HG03575 (cell line): ENCODE results near the gene CTBP1.

Experiments
- ATAC-seq: cut with Tn5 transposase; IDR thresholded peaks from one replicate; pipeline ENCODE4 v1.9.1; 2021; ENCODE audit not compliant: unreplicated experiment, insufficient number of reproducible peaks, low FRiP score; ENCODE audit errors: extremely low read depth

The CTBP1 gene

DNA sequence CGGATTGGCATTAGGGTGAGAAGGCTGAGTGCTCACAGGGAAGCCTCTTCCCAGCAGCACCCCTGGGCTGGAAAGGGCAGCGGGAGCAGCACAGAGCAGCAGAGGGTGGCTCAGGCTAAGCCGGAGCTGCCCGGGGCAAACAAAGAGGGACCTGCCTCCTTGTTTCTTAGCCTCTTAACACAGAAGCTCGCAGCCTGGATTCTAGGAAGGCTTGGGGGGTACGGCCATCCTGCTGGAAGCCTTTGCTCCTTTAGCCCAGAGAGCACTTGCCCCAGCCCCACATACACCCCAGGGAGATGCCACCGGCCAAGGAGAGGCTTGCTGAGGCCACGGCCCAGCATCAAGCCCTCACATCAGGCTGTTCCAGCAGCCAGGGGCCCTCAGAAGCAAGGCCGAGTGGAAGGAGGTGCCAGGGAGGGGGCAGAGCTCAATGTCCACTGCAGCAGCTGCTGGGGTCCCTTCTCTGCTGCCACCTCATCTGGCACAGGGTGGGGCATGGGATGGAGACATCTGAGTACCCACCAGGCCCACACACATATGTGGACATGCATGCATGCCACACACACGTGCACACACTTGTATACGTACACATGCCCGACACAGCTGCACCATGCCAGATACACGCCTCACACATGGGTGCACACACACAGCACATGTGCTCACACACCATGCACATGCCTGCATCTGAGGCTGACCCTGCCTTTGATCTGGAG lies 56.3 kb downstream of the CTBP1 start:
- no peak for ATAC-seq

DNA sequence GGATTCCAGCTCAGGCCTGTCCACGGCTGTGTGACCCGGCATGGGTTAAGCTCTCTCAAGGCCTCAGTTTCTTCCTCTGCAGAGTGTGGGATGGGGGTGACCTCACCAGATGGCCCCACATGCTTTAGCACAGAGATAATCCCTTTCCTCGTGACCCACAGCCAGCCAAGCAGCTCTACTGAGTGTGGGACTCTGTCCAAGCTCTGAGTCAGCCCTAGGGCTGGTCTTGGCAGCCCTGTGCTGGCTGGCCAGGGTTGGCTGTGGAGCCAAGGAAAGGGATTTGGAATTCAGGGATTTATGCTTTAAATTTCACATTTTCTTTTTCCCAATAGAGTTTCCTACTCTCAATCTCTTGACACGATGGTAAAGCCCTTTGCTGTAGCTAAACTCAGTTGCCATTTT lies 56.8 kb downstream of the CTBP1 start:
- no peak for ATAC-seq

DNA sequence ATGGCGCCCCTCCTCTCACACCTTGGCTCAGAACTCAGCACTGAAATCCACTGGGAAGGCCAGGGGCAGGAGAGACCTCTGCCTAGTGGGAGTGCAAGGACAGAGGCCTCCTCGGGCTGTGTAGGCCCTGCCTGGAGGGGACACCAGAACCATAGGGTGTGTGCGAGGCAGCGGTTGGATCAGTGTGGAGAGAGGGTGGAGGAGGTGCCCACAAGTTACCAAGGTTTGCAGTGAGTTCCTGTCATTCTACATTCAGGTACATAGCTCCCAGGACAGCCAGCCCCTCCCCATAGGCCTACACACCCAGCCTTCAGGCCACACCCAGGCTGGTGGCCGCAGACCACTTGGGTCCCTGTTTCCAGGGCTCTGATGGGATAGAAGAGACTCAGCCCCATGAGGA lies 57.3 kb downstream of the CTBP1 start:
- no peak for ATAC-seq

DNA sequence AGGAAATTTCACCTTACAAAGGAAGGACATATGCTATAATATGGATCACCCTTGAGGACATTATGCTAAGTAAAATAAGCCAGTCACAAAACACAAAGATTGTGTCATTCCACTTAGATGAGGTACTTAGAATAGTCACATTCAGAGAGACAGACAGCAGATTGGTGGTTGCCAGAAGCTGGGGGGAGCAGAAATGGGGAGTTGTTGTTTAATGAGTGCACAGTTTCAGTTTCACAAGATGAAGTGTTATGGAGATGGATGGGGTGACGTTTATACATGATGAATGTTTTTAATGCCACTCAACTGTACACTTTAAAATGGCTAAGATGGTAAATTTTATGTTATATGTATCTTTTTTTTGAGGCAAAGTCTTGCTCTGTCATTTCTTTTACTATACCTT lies 61.7 kb downstream of the CTBP1 start:
- ATAC-seq = no peak

DNA sequence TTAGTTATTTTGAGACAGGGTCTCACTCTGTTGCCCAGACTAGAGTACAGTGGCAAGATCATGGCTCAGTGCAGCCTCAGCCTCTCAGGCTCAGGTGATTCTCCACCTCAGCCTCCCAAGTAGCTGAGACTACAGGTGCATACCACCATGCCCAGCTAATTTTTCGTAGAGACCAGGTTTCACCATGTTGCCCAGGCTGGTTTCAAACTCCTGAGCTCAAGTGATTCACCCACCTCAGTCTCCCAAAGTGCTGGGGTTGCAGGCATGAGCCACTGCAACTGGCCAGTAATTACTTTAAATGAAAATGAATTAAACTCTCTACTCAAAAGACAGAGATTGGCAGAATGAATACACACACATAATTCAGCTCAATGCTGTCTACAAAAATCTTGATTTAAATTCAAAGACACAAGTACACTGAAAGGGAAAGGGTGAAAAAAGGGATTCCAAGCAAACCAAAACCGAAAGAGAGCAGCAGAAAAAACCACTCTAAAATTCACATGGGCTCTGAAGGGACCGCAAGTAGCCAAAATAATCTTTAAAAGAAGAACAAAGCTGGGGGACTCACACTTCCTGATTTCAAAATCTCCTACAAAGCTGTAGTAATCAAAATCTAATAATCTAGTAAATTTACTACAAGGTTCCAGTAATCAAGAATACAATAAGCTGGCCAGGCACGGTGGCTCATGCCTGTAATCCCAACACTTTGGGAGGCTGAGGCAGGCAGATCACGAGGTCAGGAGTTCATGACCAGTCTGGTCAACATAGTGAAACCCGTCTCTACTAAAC lies 64.8 kb downstream of the CTBP1 start:
- no peak for ATAC-seq

DNA sequence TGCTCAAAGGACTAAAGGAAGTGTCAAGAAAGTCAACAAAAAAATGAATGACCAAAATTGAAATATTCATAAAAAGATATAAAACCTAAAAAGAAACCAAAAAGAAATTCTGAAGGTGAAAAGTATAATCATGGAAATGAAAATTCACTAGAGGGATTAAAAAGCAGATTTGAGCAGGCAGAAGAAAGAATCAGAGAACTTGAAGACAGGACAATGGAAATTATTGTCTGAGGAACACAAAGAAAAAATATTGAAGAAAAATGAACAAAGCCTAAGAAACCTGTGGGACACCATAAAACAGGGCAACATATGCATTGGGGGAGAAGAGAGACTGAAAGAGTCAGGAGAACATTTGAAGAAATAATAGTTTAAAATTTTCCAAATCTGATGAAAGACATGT lies 66.6 kb downstream of the CTBP1 start:
- no peak for ATAC-seq

DNA sequence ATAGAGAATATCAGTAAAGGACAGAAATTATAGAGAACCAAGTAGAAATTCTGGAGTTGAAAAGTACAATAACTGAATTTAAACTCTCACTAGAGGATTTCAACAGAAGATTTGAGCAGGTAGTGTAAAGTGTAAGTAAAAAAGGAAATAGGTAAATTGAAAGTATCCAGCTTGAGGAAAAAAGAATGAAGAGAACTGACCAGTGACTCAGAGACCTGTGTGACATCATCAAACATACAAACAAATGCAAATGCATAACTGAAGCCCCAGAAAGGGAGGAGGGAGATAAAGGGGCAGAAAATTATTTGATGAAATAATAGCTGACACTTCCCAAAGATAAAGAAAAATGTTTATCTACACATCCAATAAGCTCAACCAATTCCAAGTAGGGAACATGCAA lies 68.3 kb downstream of the CTBP1 start:
- no peak for ATAC-seq

DNA sequence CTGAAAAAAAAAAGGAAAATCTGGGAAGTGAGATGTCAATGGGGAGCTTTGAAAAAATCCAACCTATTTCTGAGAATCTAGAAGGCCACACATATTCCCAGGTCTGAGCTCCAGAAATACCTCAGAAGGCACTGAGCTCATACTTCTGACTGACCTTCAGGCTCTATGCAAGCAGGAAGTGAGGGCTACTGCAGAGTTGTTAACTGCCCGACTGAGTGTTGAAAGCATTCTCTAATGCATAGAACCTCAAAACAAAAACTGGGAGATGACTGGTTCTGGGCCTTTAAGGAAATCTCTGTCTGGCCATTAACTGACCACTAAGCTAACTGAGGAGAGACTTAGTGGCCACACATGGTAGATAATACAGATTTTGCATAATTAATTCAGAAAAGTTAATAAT lies 69.0 kb downstream of the CTBP1 start:
- ATAC-seq = no peak

DNA sequence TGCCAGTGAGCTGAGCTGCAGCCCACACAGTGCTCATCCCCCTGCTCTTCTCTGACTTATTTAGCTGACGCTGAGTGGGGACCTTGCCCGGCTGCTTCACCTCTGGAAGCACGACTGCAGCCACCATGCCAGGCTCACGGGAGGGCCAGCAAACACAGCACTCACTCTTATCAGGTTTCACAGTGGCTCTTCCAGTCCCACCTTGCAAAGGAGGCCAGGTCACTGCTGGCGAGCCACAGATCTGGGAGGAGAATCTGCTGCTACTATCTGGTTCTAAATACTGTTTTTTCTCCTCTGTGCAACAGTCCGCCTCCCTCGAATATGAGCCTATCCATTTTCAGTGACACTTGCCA lies 69.9 kb downstream of the CTBP1 start:
- no peak for ATAC-seq

DNA sequence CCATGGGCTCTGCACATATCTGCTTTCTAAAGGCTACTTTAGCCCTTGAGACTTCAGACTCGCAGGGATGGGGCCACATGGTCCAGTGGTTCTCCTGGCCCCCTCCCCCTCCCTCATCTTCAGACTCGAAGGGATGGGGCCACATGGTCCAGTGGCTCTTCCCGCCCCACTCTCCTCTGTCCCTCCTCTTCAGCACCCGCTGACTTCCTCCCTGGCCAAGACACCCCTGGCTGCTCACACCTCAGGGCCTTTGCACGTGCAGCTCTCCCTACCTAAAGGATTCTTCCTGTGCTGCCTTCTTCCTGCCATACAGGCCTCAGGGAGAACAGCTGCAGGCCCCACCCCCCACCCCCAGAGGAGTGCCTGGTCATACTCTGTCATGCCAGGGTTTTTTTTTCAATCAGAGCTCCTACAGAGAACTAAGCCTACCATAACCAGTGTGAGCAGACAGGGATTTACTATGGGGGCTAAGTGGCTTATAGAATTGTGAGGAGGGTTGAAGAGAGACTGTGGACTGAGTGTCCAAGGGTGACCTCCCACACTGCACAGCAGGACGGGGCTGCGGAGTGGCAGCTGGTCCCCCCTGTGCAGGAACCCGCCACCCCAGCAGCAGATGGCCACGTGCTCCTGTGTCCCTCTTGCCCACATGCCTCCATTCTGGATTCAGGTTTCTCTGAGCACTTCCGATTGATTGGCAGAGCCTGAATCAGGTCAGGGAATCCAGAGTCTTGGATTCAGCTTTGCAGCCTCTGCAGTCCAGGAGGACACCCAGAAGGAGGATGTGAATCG lies 70.4 kb downstream of the CTBP1 start:
- ATAC-seq = no peak

DNA sequence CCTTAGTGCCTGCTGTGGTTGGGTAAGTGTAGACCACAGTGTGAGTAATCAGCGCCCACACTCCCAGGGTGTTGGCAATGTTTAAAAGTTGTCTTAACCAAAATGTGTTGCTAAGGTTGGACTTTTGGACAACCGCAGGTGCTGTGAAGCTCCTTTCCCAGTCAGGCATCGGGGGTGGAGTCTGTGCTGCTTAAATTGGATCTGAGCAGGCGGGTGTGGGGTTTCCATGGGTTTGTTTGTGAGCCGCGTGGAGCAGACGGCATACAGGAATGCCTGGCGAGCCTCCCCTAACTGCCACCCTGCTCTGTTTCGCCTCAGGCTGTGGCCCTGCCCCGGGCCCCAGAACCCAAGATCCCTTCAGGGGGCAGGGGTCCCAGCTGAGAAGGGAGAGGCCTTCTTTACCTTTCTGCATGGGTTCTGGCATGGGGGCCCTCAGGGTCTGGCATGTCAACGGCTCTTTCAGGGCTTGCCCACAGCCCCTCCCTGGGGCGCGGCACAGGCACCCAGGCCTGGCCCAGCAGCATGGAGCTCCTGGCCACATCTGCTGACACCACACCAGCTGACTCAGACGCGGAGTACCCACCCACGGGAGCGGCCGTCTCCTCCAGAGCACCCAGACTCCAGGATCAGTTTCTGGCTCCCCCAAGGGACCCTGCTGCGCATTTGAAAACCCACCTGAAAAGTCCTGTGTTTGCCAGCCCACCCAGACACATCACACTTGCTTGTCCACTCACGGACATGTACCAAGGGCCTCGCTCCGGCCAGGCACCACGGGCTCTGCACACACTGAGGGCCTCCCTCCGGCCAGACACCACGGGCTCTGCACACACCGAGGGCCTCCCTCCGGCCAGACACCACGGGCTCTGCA lies 71.4 kb downstream of the CTBP1 start:
- no peak for ATAC-seq

DNA sequence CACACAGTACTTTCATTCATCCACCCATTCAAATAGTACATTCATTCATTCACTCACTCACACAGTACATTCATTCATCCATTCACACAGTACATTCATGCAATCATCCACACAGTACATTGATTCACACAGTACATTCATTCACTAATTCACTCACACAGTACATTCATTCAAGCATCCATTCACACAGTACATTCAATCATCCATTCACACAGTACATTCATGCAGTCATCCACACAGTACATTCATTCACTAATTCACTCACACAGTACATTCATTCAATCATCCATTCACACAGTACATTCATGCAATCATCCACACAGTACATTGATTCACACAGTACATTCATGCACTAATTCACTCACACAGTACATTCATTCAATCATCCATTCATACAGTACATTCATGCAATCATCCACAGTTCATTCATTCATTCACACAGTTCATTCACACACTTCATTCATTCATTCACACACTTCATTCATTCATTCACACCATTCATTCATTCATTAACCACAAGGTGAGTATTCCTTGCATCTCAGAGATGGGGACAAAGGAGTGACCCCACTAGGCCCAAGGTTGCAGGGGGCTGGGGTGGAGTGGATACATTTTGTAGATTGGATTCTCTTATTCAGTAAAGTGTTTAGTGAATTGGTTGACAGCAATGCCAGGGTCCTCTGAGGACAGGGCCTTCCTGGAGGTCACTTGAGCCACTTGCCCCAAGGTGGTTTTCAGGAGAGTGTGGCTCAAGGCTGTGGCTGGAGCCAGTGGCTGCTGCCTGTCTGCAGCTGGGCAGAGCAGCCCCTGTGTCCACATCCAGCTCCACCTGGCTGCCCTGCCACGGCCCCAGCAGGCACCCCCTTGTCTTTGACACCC lies 72.3 kb downstream of the CTBP1 start:
- ATAC-seq = no peak

DNA sequence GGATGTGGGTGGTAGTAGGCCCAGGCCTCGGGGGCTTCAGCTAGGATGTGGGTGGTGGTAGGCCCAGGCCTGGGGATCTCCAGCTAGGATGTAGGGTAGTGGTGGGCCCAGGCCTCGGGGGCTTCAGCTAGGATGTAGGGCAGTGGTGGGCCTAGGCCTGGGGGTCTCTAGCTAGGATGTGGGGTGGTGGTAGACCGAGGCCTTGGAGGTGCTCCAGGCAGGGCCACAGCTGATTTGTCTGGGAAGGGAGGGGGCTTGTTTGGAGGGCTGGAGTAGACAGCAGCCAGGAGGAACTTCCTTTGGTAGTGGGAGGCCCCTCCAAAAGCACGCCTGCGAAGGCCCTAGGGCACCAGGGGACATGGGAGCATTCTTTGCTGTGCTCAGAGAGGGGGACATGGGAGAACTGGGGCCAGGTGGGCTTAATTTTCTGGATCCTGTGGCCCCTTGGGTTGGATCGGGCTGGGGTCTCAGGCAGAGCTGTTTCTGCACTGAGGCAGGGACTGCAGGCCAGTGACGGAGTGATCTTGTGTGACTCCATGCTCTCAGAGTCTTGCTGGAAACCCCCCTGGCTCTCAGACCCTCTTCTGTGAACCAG lies 73.2 kb downstream of the CTBP1 start:
- ATAC-seq = no peak

DNA sequence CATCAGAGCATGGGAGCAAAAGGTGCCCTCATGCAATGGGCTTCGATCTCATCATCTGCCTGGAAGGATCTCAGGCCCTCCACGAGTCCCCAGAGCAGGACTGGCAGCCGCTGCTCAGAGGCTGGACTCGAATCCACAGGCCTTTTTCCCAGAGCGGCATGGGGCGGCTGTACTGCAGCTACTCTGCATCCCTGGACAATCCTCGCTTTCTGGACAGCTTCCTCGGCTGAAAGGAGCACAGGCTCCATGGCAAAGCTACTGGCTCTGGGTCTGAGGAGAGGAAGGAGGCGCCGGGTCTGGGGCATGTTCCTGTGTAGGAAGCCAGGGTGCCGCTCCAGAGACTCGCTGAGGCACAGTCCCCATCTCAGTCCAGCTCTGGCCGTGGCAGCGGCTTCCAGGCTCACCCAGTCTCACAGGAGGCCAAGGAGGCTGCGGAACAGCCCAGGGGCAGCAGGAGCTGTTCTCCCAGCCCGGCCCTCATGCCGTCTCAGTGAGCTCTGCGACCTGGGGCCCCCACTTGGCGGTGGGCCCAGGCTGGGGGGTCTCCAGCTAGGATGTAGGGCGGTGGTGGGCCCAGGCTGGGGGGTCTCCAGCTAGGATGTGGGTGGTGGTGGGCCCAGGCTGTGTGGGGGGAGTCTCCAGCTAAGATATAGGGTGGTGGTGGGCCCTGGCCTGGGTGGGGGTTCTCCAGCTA lies 73.8 kb downstream of the CTBP1 start:
- no peak for ATAC-seq

DNA sequence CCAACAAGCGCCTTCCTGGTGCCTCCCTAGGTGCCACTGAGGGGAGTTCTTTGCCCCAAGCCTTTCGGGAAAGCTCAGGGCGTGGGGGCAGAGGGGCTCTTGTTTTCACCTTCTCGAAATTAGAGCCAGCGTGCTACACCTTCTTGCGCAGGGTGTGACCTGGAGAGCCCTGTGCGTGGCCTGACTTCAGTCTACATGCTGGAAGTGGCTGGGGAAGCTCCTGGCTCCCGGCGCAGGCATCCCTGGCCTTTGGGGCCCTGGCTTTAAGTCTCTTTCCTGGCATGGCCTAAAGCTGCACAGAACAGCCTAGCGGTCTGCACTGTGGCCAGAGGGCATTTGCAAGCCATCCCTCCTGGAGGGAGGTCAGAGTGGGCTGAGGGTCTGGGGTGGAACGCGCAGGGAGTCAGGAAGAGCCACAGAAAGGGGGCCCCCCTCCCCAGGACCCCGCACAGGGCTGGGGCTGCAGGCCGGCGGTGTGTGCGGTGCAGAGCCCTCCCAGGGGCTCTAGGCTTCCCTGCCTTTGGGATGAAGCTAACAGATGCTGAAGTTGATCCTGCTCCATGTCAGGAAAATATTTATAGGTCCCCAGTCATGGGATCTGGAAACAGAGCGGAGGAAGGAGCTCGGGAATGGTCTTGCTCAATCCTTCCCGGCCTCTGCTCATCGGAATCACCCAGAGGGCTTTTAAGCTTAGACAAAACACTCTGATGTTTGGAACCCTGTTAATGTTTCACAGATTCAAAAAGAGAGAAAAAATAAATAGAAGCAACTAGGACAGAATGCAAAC lies 75.8 kb downstream of the CTBP1 start:
- ATAC-seq = no peak

DNA sequence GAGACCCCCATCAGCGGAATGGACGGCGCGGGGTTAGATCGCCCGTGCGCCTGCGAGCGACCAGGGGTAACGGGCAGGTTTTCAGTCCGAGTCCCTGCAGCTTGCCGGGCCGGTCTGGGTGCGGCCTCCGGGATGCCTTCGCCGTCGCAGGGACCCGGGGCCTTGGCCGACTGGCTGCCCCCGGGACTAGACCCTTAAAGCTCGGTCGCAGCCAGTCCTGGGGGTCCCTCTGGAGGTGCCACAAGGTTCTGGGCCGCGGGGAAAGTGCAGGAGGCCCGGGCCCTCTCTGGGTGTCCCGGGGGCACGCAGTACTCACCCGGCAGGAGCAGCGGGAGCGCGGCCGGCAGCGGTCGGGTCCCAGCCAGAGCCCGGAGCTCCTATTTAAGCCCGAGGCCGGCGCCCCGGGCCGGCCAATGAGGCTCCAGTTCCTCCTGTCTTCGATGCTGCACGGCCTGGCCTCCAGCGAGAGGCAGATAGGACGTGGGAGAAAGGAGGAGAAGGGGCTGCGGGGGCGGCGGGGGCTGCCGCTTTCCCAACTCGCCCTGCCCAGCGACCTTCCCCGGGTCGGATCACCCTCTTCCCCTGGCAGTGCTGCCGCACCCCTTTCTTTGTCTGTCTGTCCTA lies 76.6 kb downstream of the CTBP1 start, which contains the start of gene SPON2:
SPON2 (minus strand) TSS at position 356 of the 624 bp plus-strand sequence.
- no peak for ATAC-seq
